Endothelial cell of umbilical vein (primary cell): ENCODE results near the gene MARK1. TPM values are rescaled to one million over a fixed set of nuclear protein-coding genes. Genes with fewer than 3 reads are reported as not detected.

Experiments used
- BruUV-seq: library from RNA; stranded (reverse); fragments of 400-500 nt; replicated peaks from 2 replicates; lab custom pipeline; 2021; lab: Mats Ljungman, UMichigan
- CTCF ChIA-PET: fragments of 300-600, 350-600 bp; sonication (Branson Sonifier 250); formaldehyde crosslinking; loops from one replicate; lab custom pipeline; 2021; ENCODE audit warnings: antibody characterized with exemption, inconsistent platforms; lab: Charles Lee
- POLR2A ChIA-PET: fragments of 300-600, 350-600 bp; sonication (Branson Sonifier 250); formaldehyde crosslinking; loops from one replicate; lab custom pipeline; 2021; ENCODE audit warnings: antibody characterized with exemption, inconsistent platforms; lab: Charles Lee
- DNase-seq: peaks from one replicate; pipeline ENCODE4 v3.0.0-alpha.2; 2011; ENCODE audit warnings: low read depth, low spot score
- FAIRE-seq: peaks from 2 replicates; lab custom pipeline; 2011; peaks lifted over from hg19 to GRCh38; lab: Jason Lieb, UNC
- H2AFZ ChIP-seq: 2 replicates; pipeline ENCODE4 v1.6.0; 2012; ENCODE audit warnings: low read depth, low read length, control low read depth, inconsistent platforms
- H3K27ac ChIP-seq: 2 replicates; pipeline ENCODE4 v1.5.1; 2011; ENCODE audit warnings: low read depth, mild to moderate bottlenecking, control low read depth, low read length, moderate library complexity; ENCODE audit not compliant: insufficient read depth
- H3K27me3 ChIP-seq, 2 experiments: 2 replicates each; pipeline versions ENCODE4 v1.6.0 to v1.6.1; 2011; ENCODE audit warnings: low read length in 2 of 2, mixed read lengths in 1 of 2; ENCODE audit not compliant: control insufficient read depth in 2 of 2, insufficient read depth in 2 of 2
- H3K36me3 ChIP-seq, 2 experiments: 2 replicates in 1 of 2; 3 replicates in 1 of 2; pipeline ENCODE4 v1.5.1; 2011; ENCODE audit warnings: low read length in 2 of 2, mild to moderate bottlenecking in 1 of 2, moderate library complexity in 1 of 2; ENCODE audit not compliant: control insufficient read depth in 2 of 2, insufficient read depth in 2 of 2; ENCODE audit errors: extremely low read depth in 1 of 2
- H3K4me1 ChIP-seq: 3 replicates; pipeline ENCODE4 v1.5.1; 2011; ENCODE audit warnings: mild to moderate bottlenecking, low read length; ENCODE audit not compliant: control insufficient read depth, insufficient read depth; ENCODE audit errors: extremely low read depth
- H3K4me2 ChIP-seq: 2 replicates; pipeline ENCODE4 v1.6.1; 2011; ENCODE audit warnings: low read length, control low read depth, mixed read lengths; ENCODE audit not compliant: insufficient read depth
- H3K4me3 ChIP-seq, 3 experiments: fragments of 200-600 bp in 1 of 3; sonication (generic), shearing (Covaris generic) in 1 of 3; replicated peaks in 1 of 3; 2 replicates each; pipeline ENCODE4 v1.5.1; 2011 to 2016; ENCODE audit warnings: control low read depth in 3 of 3, low read length in 3 of 3, mild to moderate bottlenecking in 2 of 3, inconsistent platforms in 1 of 3, low read depth in 1 of 3, moderate library complexity in 1 of 3; ENCODE audit not compliant: insufficient read depth in 1 of 3
- H3K79me2 ChIP-seq: 2 replicates; pipeline ENCODE4 v1.6.0; 2012; ENCODE audit warnings: low read length, inconsistent platforms; ENCODE audit not compliant: control insufficient read depth, insufficient read depth
- H3K9ac ChIP-seq: replicated peaks from 2 replicates; pipeline ENCODE3; 2011; ENCODE audit warnings: low read length, control low read depth; ENCODE audit not compliant: insufficient read depth; ENCODE audit errors: extremely low read depth
- H3K9me1 ChIP-seq: replicated peaks from 3 replicates; pipeline ENCODE4 v1.6.0; 2011; ENCODE audit warnings: mild to moderate bottlenecking, low read length; ENCODE audit not compliant: control insufficient read depth, insufficient read depth; ENCODE audit errors: extremely low read depth
- H3K9me3 ChIP-seq: replicated peaks from 2 replicates; pipeline ENCODE4 v1.5.1; 2012; ENCODE audit warnings: low read length, inconsistent platforms; ENCODE audit not compliant: control insufficient read depth, insufficient read depth
- H4K20me1 ChIP-seq: replicated peaks from 2 replicates; pipeline ENCODE3; 2011; ENCODE audit warnings: mild to moderate bottlenecking, low read length; ENCODE audit not compliant: control insufficient read depth, insufficient read depth; ENCODE audit errors: extremely low read depth
- CTCF ChIP-seq, 2 donors: IDR thresholded peaks; 1 replicate in 1 of 2; 2 replicates in 1 of 2; pipeline ENCODE4 v1.5.1; 2011; ENCODE audit warnings: low read length in 2 of 2, mild to moderate bottlenecking in 2 of 2, moderate library complexity in 2 of 2, control low read depth in 1 of 2, inconsistent platforms in 1 of 2, low read depth in 1 of 2; ENCODE audit not compliant: insufficient read depth in 1 of 2; ENCODE audit errors: extremely low read depth in 1 of 2
- EZH2 ChIP-seq: IDR thresholded peaks from 2 replicates; pipeline ENCODE4 v1.6.1; 2012; ENCODE audit warnings: borderline replicate concordance, low read depth, mild to moderate bottlenecking, moderate library complexity, low read length, inconsistent platforms; ENCODE audit not compliant: severe bottlenecking
- dilution Hi-C: fragments of 300-500 bp; cut with MboI; formaldehyde crosslinking; loops from one replicate; pipeline ENCODE4 v1.15.0; 2019; ENCODE audit warnings: low sequenced_read_pairs; ENCODE audit not compliant: extremely low pct_ligation_motif_present
- intact Hi-C: fragments of 100-400 bp; cut with micrococcal nuclease; formaldehyde crosslinking; loops from one replicate; pipeline ENCODE4 v1.10.0; 2022
- polyA plus RNA-seq, 4 experiments: library from polyadenylated mRNA; depleted of rRNA in 3 of 4; stranded (reverse) in 3 of 4; unstranded in 1 of 4; fragments of >200 nt; gene quantifications; 2 replicates each; pipeline versions ENCODE4 v1.2.1 to v1.2.3, GENCODE V29; 2011 to 2012; ENCODE audit warnings: missing spikeins in 1 of 4
- total RNA-seq: library from RNA; stranded (reverse); gene quantifications from 2 replicates; pipeline ENCODE4 v1.2.3, GENCODE V29; 2021

The MARK1 gene
- total and polyA plus RNA-seq, 2 donors (not counting 3 experiments of a cell fraction or from before 2014, with no cell fraction given) = 1.2 to 5.5 TPM

GRCh38 chr1:220528679-220529501, 954 bp downstream of the MARK1 start:
- H3K4me3 ChIP-seq = peak overlapping the region; percentile 64 to 94 (median 78)
- H3K9ac ChIP-seq = peak overlapping the region; percentile 67
- no peak for FAIRE-seq
- no peaks in the 10 kb centered on the region for H3K9me3 ChIP-seq
- TF ChIP-seq EZH2 (peak; percentile 40), CTCF (IDR thresholded peaks at IDR 0.05; ENCODE audit: extremely low read depth in 1 of 2, insufficient read depth in 1 of 2, low read depth in 1 of 2, low read length in 2 of 2) (no peak)
- no peaks in the 10 kb centered on the region for H3K36me3 ChIP-seq
- no peaks in the 10 kb centered on the region for H4K20me1 ChIP-seq
- POLR2A ChIA-PET = no interaction called here
- H3K9me1 ChIP-seq = no peaks in the 10 kb centered on the region
- peaks cover 6 to 23% of the 10 kb centered on the region in 2 experiments for H3K27me3 ChIP-seq
- peak; percentile 27 for DNase-seq
- peaks cover 7% of the 10 kb centered on the region for H3K4me1 ChIP-seq
- peak overlapping the region; percentile 93 for H2AFZ ChIP-seq
- CTCF ChIA-PET = interaction anchor here (1.4 kb wide), 1 partner anchor 204 kb away, joined by 3 read pairs; no protein-coding TSS in a partner anchor
- dilution Hi-C loops = no loop called here
- H3K27ac ChIP-seq = no peak overlapping the region
- H3K79me2 ChIP-seq = peaks cover 2% of the 10 kb centered on the region
- BruUV-seq = no TSS peak
- intact Hi-C loops = loop anchor here (1.0 to 5.0 kb wide), 4 partner anchors 163 to 248 kb away; partner anchors contain the start of gene C1orf115
- peak overlapping the region; percentile 31 for H3K4me2 ChIP-seq
